T-helper 2 cell (primary cell): ENCODE results near the gene GLCE.
"Not testable (repeated sequence)": the region's sequence is repeated elsewhere in the genome, so short reads cannot be mapped to it uniquely, and the experiment has no call there.

ENCODE experiments used
- DNase-seq, 5 experiments: peaks; one replicate each; pipeline versions ENCODE4 v3.0.0 to v3.0.0-alpha.2; 2012 to 2022

Gene GLCE

DNA sequence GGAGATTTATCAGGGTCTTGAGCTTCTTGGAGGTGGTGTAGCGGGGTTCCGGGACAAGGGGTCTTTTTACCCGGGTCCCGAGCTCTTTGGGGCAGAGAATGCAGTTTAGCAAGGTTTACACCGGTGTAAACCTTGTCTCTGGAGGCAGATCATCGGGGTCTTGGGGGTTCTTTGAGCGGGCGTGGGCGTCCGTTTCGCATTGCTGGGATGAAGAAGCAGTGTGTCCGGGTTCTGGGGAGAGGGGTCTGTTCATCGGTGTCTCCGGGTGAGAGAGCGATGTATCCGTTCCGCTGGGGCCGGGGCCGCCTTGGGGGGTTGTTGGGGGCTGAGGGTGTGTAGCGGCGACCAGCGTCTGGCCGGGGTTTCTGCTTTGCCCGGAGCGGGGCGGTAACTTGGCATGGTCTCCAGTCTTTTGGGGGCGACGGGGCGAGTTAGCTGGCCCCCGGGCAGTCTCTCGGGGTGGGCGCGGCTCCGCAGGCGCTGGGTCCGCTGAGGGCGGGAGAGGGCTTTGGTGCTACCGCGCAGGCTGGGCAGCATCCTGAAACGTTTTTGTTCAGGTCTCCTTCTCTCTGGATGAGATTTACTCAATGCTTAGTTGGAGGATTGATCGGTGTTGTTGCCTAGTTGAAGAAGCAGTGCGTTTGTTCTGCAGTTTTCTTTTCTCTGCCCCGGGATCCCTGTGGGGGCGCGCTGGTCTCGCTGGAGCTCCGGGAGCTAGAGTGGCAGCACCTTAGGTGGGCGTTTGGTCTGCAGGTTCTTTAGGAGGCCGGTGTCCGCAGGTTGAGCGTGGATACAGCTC, 843 bp downstream of the GLCE start:
- peak in 4 of 5 experiments; percentile 3 to 15 (median 8) for DNase-seq

DNA sequence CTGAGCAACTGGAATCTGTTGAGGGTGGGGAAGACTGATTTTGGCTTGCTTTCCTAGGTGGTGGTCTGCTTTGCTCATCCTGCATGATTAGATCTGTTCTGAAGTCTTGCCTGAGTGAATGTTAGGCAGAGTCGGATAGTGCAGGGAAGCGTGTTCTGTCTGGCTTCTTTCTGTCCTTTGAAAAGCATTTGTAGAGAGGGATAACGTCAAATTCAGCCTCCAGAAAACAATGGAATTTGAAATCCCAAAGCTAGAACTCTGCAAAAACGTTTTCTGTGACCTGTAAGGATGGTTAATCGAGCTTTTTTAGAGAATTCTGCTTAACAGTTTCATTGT, 1.4 kb downstream of the GLCE start:
- no peak for DNase-seq

DNA sequence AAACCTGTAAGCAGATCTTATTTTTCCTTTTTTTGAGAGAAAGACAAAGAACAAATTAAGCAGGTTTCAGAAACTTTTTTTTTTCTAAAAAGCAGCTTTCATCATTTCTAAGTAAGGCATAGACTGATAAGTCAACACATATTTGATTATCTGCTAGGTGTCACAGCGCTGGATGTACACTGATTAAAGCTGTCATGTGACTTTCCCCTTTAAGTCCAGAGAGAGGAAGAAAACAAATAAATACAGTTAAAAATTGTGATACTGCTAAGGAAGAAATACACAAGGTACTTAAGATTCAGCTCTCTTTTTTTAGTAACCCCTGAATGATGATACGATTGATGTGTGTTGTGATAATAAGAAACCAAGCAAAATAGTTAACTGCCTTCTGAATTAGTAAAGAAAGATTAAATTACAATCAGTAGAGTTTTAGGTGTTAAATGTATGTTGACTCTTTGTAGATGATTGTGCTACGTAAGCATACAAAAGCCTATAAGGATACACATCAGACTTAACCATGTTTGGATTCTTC, 2.8 kb downstream of the GLCE start:
- DNase-seq, result no peak

DNA sequence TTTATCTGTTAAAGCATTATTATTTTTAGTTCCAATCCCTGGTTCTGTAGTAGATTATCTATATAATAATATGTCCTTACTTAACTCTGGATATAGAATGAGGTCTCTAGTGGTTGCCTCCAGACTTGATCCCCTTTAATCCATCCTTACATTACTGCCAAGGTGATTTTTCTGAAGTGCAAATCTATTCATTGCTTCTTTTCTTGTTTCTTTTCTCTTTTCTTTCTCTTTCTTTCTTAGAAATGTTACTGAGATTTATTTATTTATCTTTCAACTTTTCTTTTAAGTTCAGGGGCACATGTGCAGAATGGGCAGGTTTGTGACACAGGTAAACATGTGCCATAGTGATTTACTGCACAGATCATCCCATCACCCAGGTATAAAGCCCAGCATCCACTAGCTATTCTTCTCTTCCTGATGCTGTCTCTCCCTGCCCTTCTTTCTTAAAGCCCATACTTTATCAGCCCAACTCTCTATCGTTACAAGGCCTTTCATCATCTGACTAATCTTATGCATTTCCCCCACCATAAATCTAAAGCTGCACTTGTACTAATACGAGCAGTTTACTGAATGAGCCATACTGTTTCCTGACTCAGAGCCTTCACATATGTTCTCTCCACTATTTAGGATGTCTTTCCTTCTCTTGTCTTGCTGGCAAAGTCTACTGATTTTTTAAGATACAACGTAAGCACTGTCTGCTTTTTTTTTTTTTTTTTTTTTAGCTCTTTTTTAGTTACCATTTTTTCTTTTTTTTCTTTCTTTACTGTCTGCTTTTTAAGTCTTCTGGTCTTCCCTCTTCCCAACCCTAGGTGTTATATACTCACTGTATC, 4.6 kb downstream of the GLCE start:
- no peak for DNase-seq

DNA sequence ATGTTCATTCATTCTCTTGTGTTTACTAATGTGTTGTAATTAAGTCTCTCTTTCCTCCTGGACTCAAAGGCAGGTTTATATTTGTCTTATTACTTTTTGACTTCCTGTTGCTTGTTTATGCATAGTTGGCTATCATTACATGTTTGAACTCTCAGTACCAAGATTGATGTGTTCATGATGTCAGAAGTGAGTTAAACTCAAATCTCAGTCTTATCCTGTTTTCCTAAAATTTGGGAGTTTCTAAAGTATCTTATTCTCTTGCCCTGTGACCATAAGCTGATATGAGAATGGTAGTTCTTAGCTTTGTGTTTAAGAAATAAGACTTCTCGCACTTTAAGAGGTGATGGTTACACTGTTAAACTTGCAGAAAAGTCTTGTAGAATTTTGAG, 5.2 kb downstream of the GLCE start:
- no peak for DNase-seq

DNA sequence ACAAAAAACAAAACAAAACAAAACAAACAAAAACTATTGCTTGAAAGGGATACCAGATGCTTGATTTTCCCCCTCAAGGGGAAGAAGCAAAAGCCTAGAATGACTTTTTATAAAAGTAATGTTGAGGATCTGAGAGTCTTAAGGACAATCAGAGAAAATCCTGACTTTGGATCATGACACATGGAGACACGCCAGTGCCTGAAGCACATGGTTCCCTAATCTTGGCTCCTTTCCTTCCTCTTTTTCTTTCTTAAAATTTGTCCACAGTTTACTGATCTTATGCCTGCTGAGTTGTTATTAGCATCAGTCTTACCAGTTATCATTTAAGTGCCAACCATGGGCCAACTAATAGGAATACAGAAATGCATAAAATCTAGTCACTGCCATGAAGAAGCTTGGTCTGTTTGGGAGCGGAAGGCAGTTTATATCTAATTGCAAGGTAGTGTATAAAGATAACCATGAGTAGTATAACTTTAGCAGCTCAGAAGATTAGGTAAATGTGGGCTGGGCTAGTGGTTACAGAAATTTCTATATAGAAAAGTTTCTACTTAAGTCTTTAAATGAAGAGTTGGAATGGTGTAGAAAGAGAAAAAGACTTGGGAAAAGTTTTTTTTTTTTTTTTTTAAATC, 6.9 kb downstream of the GLCE start:
- DNase-seq, result no peak

DNA sequence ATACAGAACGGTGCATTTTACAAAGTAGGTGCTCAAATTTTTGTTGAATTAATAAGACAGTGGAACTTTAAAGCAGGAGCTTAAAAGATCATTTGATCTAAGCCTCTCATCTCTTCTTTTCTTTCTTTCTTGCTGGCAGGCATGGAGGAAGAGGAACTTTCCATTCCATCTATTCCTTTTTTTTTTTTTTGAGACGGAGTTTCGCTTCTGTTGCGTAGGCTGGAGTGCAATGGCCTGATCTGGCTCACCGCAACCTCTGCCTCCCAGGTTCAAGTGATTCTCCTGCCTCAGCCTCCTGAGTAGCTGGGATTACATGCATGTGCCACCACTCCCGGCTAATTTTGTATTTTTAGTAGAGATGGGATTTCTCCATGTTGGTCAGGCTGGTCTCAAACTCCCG, 7.9 kb downstream of the GLCE start:
- not testable (repeated sequence) for DNase-seq

DNA sequence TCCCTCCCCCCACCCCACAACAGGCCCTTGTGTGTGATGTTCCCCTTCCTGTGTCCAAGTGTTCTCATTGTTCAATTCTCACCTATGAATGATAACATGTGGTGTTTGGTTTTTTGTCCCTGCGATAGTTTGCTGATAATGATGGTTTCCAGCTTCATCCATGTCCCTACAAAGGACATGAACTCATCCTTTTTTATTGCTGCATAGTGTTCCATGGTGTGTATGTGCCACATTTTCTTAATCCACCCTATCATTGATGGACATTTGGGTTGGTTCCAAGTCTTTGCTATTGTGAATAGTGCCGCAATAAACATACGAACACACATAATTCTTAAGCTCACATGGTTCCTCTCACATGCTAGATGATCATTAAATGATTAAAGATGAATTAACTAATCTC, 9.1 kb downstream of the GLCE start:
- not testable (repeated sequence) for DNase-seq

DNA sequence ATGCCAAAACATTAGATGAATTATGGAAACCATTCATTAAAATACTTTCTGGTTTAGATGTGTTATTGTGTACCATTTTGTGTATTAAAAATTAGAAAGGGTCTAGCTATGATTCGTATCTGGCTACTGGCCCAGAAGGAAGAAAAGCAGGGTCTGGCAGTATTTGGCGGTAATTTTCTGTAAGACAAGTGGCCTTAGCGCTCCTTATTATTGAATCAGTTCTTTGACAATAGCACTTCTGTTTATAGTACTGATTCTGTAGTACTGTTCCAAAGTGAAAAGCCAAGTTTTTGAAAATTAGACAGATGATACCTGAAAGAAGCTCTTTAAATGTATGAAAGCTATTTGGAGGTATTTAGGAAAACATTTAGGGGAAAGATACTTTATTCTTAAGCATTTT, 10.2 kb downstream of the GLCE start:
- no peak for DNase-seq

DNA sequence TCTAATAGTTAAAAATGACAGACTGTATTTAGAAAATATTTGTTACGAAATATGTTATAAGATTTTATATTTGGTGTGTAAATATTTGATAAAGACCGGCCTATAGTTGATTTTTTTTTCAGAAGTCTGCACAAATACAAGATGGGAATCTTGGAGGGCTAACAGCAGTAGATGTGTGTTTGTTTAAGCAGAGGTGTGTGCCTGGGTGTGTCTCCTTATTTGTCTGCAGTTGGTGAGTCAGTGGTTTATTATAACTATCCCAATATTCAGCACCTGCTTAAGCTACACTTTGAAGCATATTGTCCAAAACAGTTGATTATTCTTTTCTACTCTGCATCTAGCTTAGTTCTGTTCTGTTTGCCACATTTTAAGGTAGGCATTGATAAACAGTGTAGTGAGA, 12.4 kb downstream of the GLCE start:
- no peak for DNase-seq

DNA sequence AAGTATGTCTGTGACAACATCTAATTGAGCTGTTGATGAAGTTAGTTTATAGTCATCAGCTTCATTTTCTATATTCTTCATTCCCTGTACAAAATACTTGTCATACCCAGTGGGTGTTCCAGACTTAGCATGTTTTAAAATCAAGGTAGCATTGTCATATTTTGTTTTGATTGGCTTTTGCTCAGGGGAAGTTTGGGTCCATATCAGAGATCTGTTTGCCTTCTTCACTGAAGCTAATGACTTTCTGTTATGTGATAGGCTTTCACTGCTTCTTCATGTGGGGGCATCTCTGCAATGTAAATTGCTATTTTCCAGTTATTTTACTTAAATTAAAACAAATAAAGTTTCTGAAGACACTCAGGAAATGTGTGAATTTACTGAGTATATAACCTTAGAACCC, 15.1 kb downstream of the GLCE start:
- no peak for DNase-seq

DNA sequence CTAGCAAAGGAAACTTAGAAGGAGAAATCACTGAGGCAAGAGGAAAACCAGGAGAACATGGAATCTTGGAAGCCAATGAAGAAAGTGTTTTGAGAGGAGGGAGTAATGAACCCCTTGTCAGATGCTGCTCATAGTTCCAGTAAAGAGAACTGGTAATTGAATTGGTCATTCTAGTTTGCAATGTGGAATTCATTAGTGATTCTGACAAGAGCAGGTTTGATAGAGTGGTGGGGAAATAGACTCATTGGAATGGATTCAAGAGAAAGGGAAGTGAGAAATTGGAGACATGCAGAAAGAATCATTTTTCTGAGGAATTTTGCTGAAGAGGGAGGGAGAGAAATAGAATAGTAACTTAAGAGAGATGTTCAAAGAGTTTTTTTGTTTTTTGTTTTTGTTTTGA, 21.0 kb downstream of the GLCE start:
- DNase-seq, result no peak

DNA sequence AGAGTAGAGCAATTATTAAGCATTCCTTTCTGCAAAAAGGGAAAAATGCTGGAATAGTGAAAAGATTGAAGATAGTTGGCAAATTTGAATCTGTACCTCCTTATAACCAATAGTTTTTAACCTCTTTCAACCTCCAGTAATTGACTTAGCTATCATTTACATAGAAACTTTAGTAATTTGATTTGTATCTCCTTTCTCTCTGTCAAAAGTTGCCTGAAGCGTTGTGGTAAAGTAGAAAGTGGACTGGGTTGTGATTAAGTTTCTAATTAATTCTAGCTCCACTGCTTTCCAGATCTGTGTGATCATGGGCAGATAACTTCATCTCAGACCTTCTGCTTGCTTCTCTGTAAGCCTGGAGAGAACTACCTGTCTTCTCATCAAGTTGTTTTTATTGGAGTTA, 24.8 kb downstream of the GLCE start:
- DNase-seq, result no peak

DNA sequence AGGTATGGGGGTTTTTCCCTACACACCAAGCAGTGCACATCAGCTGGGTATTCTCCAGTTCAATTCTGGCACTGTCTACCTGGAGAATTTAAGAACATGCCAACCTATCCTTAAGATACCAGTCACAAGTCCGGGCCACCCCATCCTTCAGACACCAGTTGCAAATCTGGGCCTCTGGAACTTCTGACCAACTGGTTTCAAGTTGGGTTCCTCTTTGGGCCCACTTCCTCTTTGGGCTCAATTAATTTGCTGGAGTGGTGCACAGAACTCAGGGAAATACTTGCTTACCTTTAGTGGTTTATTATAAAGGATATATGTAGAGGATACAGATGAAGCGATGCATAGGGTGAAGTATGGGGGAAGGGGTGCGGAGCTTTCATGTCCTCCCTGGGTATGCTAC, 25.3 kb downstream of the GLCE start:
- no peak for DNase-seq

DNA sequence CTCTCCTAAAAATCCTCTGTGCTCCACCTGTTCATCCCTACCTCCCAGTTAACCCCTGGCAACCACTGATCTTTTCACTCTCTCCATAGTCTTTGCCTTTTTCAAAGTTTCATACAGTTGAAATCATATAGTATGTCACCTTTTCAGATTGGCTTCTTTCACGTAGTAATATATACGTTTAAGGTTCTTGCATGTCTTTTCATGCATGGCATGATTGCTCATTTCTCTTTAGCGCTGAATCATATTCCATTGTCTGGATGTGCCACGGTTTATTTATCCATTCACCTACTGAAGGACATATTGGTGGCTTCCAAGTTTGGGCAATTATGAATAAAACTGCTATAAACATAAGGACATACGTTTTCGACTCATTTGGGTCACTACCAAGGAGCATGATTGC, 28.7 kb downstream of the GLCE start:
- DNase-seq, result no peak

DNA sequence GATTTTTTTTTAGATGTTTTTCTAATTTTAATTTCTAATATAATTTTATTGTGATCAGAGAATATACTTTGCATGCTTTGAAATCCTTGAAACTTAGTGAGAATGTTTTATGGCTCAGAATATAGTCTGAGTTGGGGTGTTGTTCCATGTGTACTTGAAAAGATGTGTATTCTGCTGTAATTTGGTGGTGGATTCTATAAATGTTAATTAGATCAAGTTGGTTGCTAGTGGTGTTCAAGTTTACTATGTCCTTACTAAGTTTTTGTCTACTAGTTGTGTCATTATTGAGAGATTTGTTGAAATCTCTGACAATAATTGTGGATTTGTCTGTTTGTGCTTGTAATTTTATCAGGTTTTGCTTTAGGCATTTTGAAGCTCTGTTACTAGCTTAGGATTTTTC, 29.7 kb downstream of the GLCE start:
- DNase-seq, result no peak

DNA sequence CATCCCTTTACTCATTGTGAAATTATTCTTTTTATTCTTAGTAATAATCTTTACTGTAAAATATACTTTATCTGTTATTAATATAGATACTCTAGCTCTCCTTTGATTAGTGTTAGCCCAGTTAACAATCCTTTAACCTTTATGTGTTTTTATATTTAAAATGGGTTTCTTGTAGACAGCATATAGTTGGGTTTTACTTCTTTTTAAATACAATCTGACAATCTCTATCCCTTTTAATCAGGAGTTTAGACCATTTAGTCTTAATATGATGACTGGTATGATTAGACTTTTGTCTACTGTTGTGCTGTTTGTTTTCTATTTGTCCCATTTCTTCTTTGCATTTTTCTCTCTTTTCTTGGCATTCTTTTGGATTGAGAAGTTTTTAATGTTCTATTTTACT, 30.1 kb downstream of the GLCE start:
- no peak for DNase-seq

DNA sequence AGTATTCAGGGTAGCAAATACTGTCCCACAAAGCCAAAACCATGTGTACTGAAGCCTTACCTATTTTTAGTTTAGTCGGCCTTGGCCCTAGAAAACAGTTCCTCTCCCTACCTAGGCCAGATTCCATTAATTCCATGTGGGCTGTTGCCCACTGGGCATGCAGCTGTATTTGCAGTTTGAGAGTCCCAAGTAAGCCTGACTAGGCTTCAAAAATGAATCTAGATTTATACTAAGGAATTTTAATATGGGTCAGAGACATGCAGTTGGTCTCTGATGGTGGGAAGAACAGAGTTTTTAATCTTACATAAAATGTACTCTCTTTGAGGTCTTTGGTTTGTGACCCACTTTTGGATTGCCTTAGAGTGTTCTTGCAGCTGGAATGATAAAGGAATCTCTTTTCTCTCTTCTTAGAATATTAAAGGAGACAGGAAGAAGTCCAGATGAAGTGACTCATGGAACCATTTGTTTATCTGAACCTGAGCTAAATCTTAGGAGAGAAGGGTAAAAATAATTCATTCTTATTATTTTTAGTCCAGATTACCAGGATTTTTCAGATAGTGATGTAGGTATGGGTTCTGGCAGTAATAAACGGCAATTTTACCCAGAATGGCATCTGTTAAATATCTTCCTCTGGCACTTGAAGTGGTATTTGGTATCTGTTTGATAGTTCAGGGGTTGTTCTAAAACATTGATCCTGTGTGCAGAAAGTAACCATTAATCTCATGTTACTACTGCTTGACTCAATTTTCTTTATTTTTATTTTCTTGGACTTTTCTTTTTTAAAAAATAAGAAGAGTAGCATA, 33.8 kb downstream of the GLCE start:
- DNase-seq, result no peak

DNA sequence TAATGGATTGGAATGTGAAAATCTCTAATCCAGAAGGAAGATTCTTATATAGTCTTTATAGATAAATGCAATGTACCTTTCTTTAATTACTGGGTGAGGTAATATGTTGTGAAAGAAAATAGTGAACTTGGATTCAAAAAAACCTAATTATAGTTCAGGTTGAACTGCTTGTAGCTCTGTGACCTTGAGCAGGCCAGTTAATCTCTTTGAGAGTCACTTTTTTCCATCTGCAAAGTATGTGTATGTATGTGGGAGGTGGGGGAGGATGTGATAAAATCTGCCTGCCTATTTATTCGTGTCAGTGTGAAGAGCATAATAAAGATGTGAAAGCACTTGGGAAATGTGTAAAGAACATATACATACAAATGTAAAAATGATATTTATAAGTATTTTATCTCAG, 34.4 kb downstream of the GLCE start:
- no peak for DNase-seq

DNA sequence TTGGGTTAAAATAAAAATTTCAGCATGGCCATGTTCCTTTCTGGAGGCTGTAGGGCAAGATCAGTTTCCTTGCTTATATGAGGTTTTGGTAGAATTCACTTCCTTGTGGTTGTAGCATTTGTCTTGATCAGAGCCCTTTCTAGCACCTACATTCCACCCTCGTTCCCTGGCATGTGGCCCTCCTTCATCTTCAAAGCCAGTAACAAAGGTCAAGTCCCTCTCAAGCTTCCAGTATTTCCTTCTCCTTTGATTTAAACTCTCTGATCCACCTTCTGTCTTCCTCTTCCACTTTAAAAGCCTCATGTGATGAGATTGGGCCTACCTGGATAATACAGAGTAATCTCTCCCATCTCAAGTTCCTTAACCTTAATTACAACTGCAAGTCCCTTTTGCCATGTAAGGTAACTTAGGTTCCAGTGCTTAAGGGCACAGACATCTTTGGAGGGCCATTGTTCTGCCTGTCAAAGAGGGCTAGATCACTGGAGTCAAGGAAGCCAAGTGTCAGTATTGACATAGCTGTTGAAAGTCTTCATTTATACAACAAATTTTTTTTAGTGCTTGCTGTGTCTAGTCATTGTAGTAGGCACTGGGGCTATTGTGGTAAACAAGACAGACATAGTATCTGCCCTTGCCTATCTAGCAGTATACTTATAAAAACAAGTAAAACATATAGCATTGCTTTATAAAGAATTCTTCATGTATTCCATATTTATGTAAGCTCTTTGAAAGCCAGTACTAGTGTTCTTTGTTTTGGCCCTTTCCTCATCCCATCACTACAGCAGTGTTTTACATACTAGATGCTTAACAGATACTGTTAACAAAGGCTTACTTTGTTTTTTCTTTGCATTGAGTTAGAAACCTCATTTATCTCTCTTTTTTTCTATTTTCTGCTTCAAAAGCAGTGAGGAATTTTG, 40.7 kb downstream of the GLCE start:
- no peak for DNase-seq

DNA sequence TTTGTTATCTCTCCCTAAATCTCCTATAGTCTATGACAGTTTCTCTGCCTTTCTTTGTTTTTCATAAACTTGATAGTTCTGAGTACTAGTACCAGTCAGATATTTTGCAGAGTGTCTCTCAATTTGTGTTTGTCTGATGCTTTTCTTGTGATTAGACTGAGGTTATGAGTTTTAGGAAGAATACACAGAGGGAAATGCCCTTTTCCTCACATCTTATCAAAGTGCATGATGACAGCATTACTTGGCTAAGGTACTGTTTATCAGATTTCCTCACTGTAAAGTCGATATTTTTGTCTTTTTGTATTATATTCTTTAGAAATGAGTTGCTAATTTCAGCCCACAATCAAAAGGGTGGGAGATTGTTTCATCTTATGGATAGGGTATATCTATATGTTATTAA, 45.6 kb downstream of the GLCE start:
- DNase-seq, result no peak

DNA sequence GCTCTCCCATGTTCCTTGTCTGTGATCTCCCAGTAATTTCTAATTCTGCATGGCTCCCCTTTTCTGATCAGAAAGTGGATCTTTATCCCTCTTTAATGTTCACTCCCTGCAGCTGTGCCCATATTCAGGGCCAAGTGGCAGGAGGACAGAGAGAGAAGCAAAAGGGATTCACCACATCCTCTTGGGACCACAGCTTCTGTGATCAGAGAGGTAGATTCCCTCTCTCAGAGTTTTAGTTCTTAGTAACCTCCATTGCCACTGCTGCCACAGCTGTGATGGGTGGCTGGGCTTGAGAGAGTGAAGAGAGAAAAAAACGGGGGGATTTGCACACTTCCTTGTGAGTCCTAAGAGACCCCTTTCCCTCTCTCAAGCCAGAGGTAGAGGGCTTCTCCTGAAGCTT, 49.2 kb downstream of the GLCE start:
- peak in 1 of 5 experiments; percentile 48 for DNase-seq
